ENCODE measurements around the gene NCK2.

Gene NCK2

GRCh38 chr2:105783972-105784371, 39.3 kb downstream of the NCK2 start:
- Histone ChIP-seq H3K4me1 (ENCODE audit: control insufficient read depth, insufficient read depth, low read length) (no peaks in the 10 kb centered on the region), H3K27ac (ENCODE audit: low read depth, low read length) (no peak overlapping the region), H3K27me3 (ENCODE audit: control insufficient read depth, insufficient read depth, low read length) (no peaks in the 10 kb centered on the region), H3K4me3 (ENCODE audit: low read length) (no peak overlapping the region), H3K9ac (ENCODE audit: low read length) (no peak overlapping the region), H3K36me3 (ENCODE audit: control insufficient read depth, insufficient read depth, low read length) (no peaks in the 10 kb centered on the region)

- H3K27me3 ChIP-seq (ENCODE audit: control insufficient read depth, insufficient read depth, low read length): no peaks in the 10 kb centered on the region
- no peak overlapping the region for H3K9ac ChIP-seq (ENCODE audit: low read length)
- no peaks in the 10 kb centered on the region for H3K4me1 ChIP-seq (ENCODE audit: control insufficient read depth, insufficient read depth, low read length)
- H3K36me3 ChIP-seq (ENCODE audit: control insufficient read depth, insufficient read depth, low read length): no peaks in the 10 kb centered on the region
- no peak overlapping the region for H3K27ac ChIP-seq (ENCODE audit: low read depth, low read length)
- H3K4me3 ChIP-seq (ENCODE audit: low read length): no peak overlapping the region
Measured at GRCh38 chr2:105784589-105784988, 39.9 kb downstream of the NCK2 start.

GRCh38 chr2:105785095-105785847, 40.6 kb downstream of the NCK2 start:
- no peaks in the 10 kb centered on the region for H3K27me3 ChIP-seq (ENCODE audit: control insufficient read depth, insufficient read depth, low read length)
- H3K4me3 ChIP-seq (ENCODE audit: low read length): no peak overlapping the region
- H3K27ac ChIP-seq (ENCODE audit: low read depth, low read length): no peak overlapping the region
- H3K36me3 ChIP-seq (ENCODE audit: control insufficient read depth, insufficient read depth, low read length): no peaks in the 10 kb centered on the region
- peaks cover 2% of the 10 kb centered on the region for H3K4me1 ChIP-seq (ENCODE audit: control insufficient read depth, insufficient read depth, low read length)
- H3K9ac ChIP-seq (ENCODE audit: low read length): no peak overlapping the region

GRCh38 chr2:105786231-105787230, 41.8 kb downstream of the NCK2 start:
- Histone ChIP-seq H3K4me1 (ENCODE audit: control insufficient read depth, insufficient read depth, low read length) (peaks cover 4% of the 10 kb centered on the region), H3K9ac (ENCODE audit: low read length) (no peak overlapping the region), H3K4me3 (ENCODE audit: low read length) (no peak overlapping the region), H3K27ac (ENCODE audit: low read depth, low read length) (no peak overlapping the region), H3K27me3 (ENCODE audit: control insufficient read depth, insufficient read depth, low read length) (no peaks in the 10 kb centered on the region), H3K36me3 (ENCODE audit: control insufficient read depth, insufficient read depth, low read length) (no peaks in the 10 kb centered on the region)

GRCh38 chr2:105787376-105788318, 42.9 kb downstream of the NCK2 start:
- H3K36me3 ChIP-seq (ENCODE audit: control insufficient read depth, insufficient read depth, low read length): no peaks in the 10 kb centered on the region
- no peak overlapping the region for H3K4me3 ChIP-seq (ENCODE audit: low read length)
- no peak overlapping the region for H3K9ac ChIP-seq (ENCODE audit: low read length)
- no peaks in the 10 kb centered on the region for H3K27me3 ChIP-seq (ENCODE audit: control insufficient read depth, insufficient read depth, low read length)
- H3K4me1 ChIP-seq (ENCODE audit: control insufficient read depth, insufficient read depth, low read length): peaks cover 4% of the 10 kb centered on the region
- H3K27ac ChIP-seq (ENCODE audit: low read depth, low read length): no peak overlapping the region

GRCh38 chr2:105788670-105789290, 44.1 kb downstream of the NCK2 start:
- Histone ChIP-seq H3K27me3 (ENCODE audit: control insufficient read depth, insufficient read depth, low read length) (no peaks in the 10 kb centered on the region), H3K27ac (ENCODE audit: low read depth, low read length) (no peak overlapping the region), H3K36me3 (ENCODE audit: control insufficient read depth, insufficient read depth, low read length) (no peaks in the 10 kb centered on the region), H3K4me1 (ENCODE audit: control insufficient read depth, insufficient read depth, low read length) (peaks cover 4% of the 10 kb centered on the region), H3K9ac (ENCODE audit: low read length) (no peak overlapping the region), H3K4me3 (ENCODE audit: low read length) (no peak overlapping the region)

GRCh38 chr2:105789745-105790460, 45.2 kb downstream of the NCK2 start:
- Histone ChIP-seq H3K4me3 (ENCODE audit: low read length) (no peak overlapping the region), H3K4me1 (ENCODE audit: control insufficient read depth, insufficient read depth, low read length) (peaks cover 4% of the 10 kb centered on the region), H3K9ac (ENCODE audit: low read length) (no peak overlapping the region), H3K27ac (ENCODE audit: low read depth, low read length) (no peak overlapping the region), H3K36me3 (ENCODE audit: control insufficient read depth, insufficient read depth, low read length) (no peaks in the 10 kb centered on the region), H3K27me3 (ENCODE audit: control insufficient read depth, insufficient read depth, low read length) (no peaks in the 10 kb centered on the region)

GRCh38 chr2:105790461-105791149, 45.9 kb downstream of the NCK2 start:
- Histone ChIP-seq H3K27me3 (ENCODE audit: control insufficient read depth, insufficient read depth, low read length) (no peaks in the 10 kb centered on the region), H3K9ac (ENCODE audit: low read length) (no peak overlapping the region), H3K4me3 (ENCODE audit: low read length) (no peak overlapping the region), H3K36me3 (ENCODE audit: control insufficient read depth, insufficient read depth, low read length) (no peaks in the 10 kb centered on the region), H3K4me1 (ENCODE audit: control insufficient read depth, insufficient read depth, low read length) (peaks cover 6% of the 10 kb centered on the region), H3K27ac (ENCODE audit: low read depth, low read length) (no peak overlapping the region)

- Histone ChIP-seq H3K4me3 (ENCODE audit: low read length) (no peak overlapping the region), H3K4me1 (ENCODE audit: control insufficient read depth, insufficient read depth, low read length) (peaks cover 7% of the 10 kb centered on the region), H3K36me3 (ENCODE audit: control insufficient read depth, insufficient read depth, low read length) (no peaks in the 10 kb centered on the region), H3K9ac (ENCODE audit: low read length) (no peak overlapping the region), H3K27ac (ENCODE audit: low read depth, low read length) (no peak overlapping the region), H3K27me3 (ENCODE audit: control insufficient read depth, insufficient read depth, low read length) (no peaks in the 10 kb centered on the region)
Measured at GRCh38 chr2:105791229-105791628, 46.5 kb downstream of the NCK2 start.

GRCh38 chr2:105792561-105792960, 47.8 kb downstream of the NCK2 start:
- no peaks in the 10 kb centered on the region for H3K27me3 ChIP-seq (ENCODE audit: control insufficient read depth, insufficient read depth, low read length)
- no peak overlapping the region for H3K9ac ChIP-seq (ENCODE audit: low read length)
- no peak overlapping the region for H3K27ac ChIP-seq (ENCODE audit: low read depth, low read length)
- H3K36me3 ChIP-seq (ENCODE audit: control insufficient read depth, insufficient read depth, low read length): no peaks in the 10 kb centered on the region
- H3K4me1 ChIP-seq (ENCODE audit: control insufficient read depth, insufficient read depth, low read length): peaks cover 13% of the 10 kb centered on the region
- no peak overlapping the region for H3K4me3 ChIP-seq (ENCODE audit: low read length)

All from rectal smooth muscle tissue (tissue), 1 donor.